ENCODE results near the gene CALM1.

The CALM1 gene

GRCh38 chr14:90440021-90440451 is 43.2 kb downstream of the CALM1 start:
- no peaks in the 10 kb centered on the region for H3K36me3 ChIP-seq (ENCODE audit: control insufficient read depth, insufficient read depth, low read length)

GRCh38 chr14:90440592-90440991 is 43.8 kb downstream of the CALM1 start:
- Histone ChIP-seq H3K36me3 (ENCODE audit: control insufficient read depth, insufficient read depth, low read length) (no peaks in the 10 kb centered on the region), H3K9ac (ENCODE audit: low read length) (no peak overlapping the region), H3K4me1 (ENCODE audit: control insufficient read depth, insufficient read depth, low read length) (no peaks in the 10 kb centered on the region), H3K27me3 (ENCODE audit: control insufficient read depth, insufficient read depth, low read length) (no peaks in the 10 kb centered on the region), H3K4me3 (ENCODE audit: low read length) (no peak overlapping the region), H3K9me3 (ENCODE audit: control insufficient read depth, low read length) (no peaks in the 10 kb centered on the region)

More at GRCh38 chr14:90440021-90440451, 43.2 kb downstream of the CALM1 start:
- Histone ChIP-seq H3K4me3 (ENCODE audit: low read length) (no peak overlapping the region), H3K9ac (ENCODE audit: low read length) (no peak overlapping the region), H3K9me3 (ENCODE audit: control insufficient read depth, low read length) (no peaks in the 10 kb centered on the region), H3K27me3 (ENCODE audit: control insufficient read depth, insufficient read depth, low read length) (no peaks in the 10 kb centered on the region), H3K4me1 (ENCODE audit: control insufficient read depth, insufficient read depth, low read length) (no peaks in the 10 kb centered on the region)

- no peak overlapping the region for H3K4me3 ChIP-seq (ENCODE audit: low read length)
- H3K9ac ChIP-seq (ENCODE audit: low read length): no peak overlapping the region
- no peaks in the 10 kb centered on the region for H3K27me3 ChIP-seq (ENCODE audit: control insufficient read depth, insufficient read depth, low read length)
- no peaks in the 10 kb centered on the region for H3K36me3 ChIP-seq (ENCODE audit: control insufficient read depth, insufficient read depth, low read length)
- no peaks in the 10 kb centered on the region for H3K9me3 ChIP-seq (ENCODE audit: control insufficient read depth, low read length)
- no peaks in the 10 kb centered on the region for H3K4me1 ChIP-seq (ENCODE audit: control insufficient read depth, insufficient read depth, low read length)
Observed at GRCh38 chr14:90442388-90442787, 45.6 kb downstream of the CALM1 start.

GRCh38 chr14:90443161-90444076 is 46.6 kb downstream of the CALM1 start:
- H3K4me1 ChIP-seq (ENCODE audit: control insufficient read depth, insufficient read depth, low read length): no peaks in the 10 kb centered on the region
- no peak overlapping the region for H3K4me3 ChIP-seq (ENCODE audit: low read length)
- H3K36me3 ChIP-seq (ENCODE audit: control insufficient read depth, insufficient read depth, low read length): no peaks in the 10 kb centered on the region
- no peaks in the 10 kb centered on the region for H3K9me3 ChIP-seq (ENCODE audit: control insufficient read depth, low read length)
- no peaks in the 10 kb centered on the region for H3K27me3 ChIP-seq (ENCODE audit: control insufficient read depth, insufficient read depth, low read length)
- H3K9ac ChIP-seq (ENCODE audit: low read length): no peak overlapping the region

GRCh38 chr14:90444077-90444696 is 47.4 kb downstream of the CALM1 start:
- no peaks in the 10 kb centered on the region for H3K27me3 ChIP-seq (ENCODE audit: control insufficient read depth, insufficient read depth, low read length)
- H3K36me3 ChIP-seq (ENCODE audit: control insufficient read depth, insufficient read depth, low read length): no peaks in the 10 kb centered on the region
- H3K4me3 ChIP-seq (ENCODE audit: low read length): no peak overlapping the region
- no peak overlapping the region for H3K9ac ChIP-seq (ENCODE audit: low read length)
- H3K4me1 ChIP-seq (ENCODE audit: control insufficient read depth, insufficient read depth, low read length): no peaks in the 10 kb centered on the region
- no peaks in the 10 kb centered on the region for H3K9me3 ChIP-seq (ENCODE audit: control insufficient read depth, low read length)

- Histone ChIP-seq H3K27me3 (ENCODE audit: control insufficient read depth, insufficient read depth, low read length) (no peaks in the 10 kb centered on the region), H3K4me1 (ENCODE audit: control insufficient read depth, insufficient read depth, low read length) (no peaks in the 10 kb centered on the region), H3K9ac (ENCODE audit: low read length) (no peak overlapping the region), H3K4me3 (ENCODE audit: low read length) (no peak overlapping the region), H3K9me3 (ENCODE audit: control insufficient read depth, low read length) (no peaks in the 10 kb centered on the region), H3K36me3 (ENCODE audit: control insufficient read depth, insufficient read depth, low read length) (no peaks in the 10 kb centered on the region)
Observed at GRCh38 chr14:90445011-90445410, 48.2 kb downstream of the CALM1 start.

GRCh38 chr14:90446405-90446804 is 49.6 kb downstream of the CALM1 start:
- H3K36me3 ChIP-seq (ENCODE audit: control insufficient read depth, insufficient read depth, low read length): no peaks in the 10 kb centered on the region
- no peak overlapping the region for H3K4me3 ChIP-seq (ENCODE audit: low read length)
- H3K4me1 ChIP-seq (ENCODE audit: control insufficient read depth, insufficient read depth, low read length): no peaks in the 10 kb centered on the region
- no peaks in the 10 kb centered on the region for H3K9me3 ChIP-seq (ENCODE audit: control insufficient read depth, low read length)
- no peak overlapping the region for H3K9ac ChIP-seq (ENCODE audit: low read length)
- no peaks in the 10 kb centered on the region for H3K27me3 ChIP-seq (ENCODE audit: control insufficient read depth, insufficient read depth, low read length)

- no peaks in the 10 kb centered on the region for H3K36me3 ChIP-seq (ENCODE audit: control insufficient read depth, insufficient read depth, low read length)
- H3K9me3 ChIP-seq (ENCODE audit: control insufficient read depth, low read length): no peaks in the 10 kb centered on the region
- no peak overlapping the region for H3K9ac ChIP-seq (ENCODE audit: low read length)
- H3K4me3 ChIP-seq (ENCODE audit: low read length): no peak overlapping the region
- no peaks in the 10 kb centered on the region for H3K4me1 ChIP-seq (ENCODE audit: control insufficient read depth, insufficient read depth, low read length)
- no peaks in the 10 kb centered on the region for H3K27me3 ChIP-seq (ENCODE audit: control insufficient read depth, insufficient read depth, low read length)
Observed at GRCh38 chr14:90447720-90448497, 51.1 kb downstream of the CALM1 start.

GRCh38 chr14:90449411-90449810 is 52.6 kb downstream of the CALM1 start:
- Histone ChIP-seq H3K36me3 (ENCODE audit: control insufficient read depth, insufficient read depth, low read length) (no peaks in the 10 kb centered on the region), H3K9ac (ENCODE audit: low read length) (no peak overlapping the region), H3K27me3 (ENCODE audit: control insufficient read depth, insufficient read depth, low read length) (no peaks in the 10 kb centered on the region), H3K4me1 (ENCODE audit: control insufficient read depth, insufficient read depth, low read length) (peaks cover 9% of the 10 kb centered on the region), H3K9me3 (ENCODE audit: control insufficient read depth, low read length) (no peaks in the 10 kb centered on the region), H3K4me3 (ENCODE audit: low read length) (no peak overlapping the region)

GRCh38 chr14:90450151-90450550 is 53.3 kb downstream of the CALM1 start:
- Histone ChIP-seq H3K4me3 (ENCODE audit: low read length) (no peak overlapping the region), H3K9ac (ENCODE audit: low read length) (no peak overlapping the region), H3K27me3 (ENCODE audit: control insufficient read depth, insufficient read depth, low read length) (no peaks in the 10 kb centered on the region), H3K9me3 (ENCODE audit: control insufficient read depth, low read length) (no peaks in the 10 kb centered on the region), H3K4me1 (ENCODE audit: control insufficient read depth, insufficient read depth, low read length) (peaks cover 13% of the 10 kb centered on the region), H3K36me3 (ENCODE audit: control insufficient read depth, insufficient read depth, low read length) (no peaks in the 10 kb centered on the region)

GRCh38 chr14:90450667-90451066 is 53.8 kb downstream of the CALM1 start:
- H3K36me3 ChIP-seq (ENCODE audit: control insufficient read depth, insufficient read depth, low read length): no peaks in the 10 kb centered on the region
- H3K27me3 ChIP-seq (ENCODE audit: control insufficient read depth, insufficient read depth, low read length): no peaks in the 10 kb centered on the region
- peaks cover 13% of the 10 kb centered on the region for H3K4me1 ChIP-seq (ENCODE audit: control insufficient read depth, insufficient read depth, low read length)
- no peak overlapping the region for H3K9ac ChIP-seq (ENCODE audit: low read length)
- H3K9me3 ChIP-seq (ENCODE audit: control insufficient read depth, low read length): no peaks in the 10 kb centered on the region
- H3K4me3 ChIP-seq (ENCODE audit: low read length): no peak overlapping the region

- H3K4me1 ChIP-seq (ENCODE audit: control insufficient read depth, insufficient read depth, low read length): peaks cover 13% of the 10 kb centered on the region
Observed at GRCh38 chr14:90451443-90451842, 54.6 kb downstream of the CALM1 start.

More at GRCh38 chr14:90451443-90451842, 54.6 kb downstream of the CALM1 start:
- H3K9ac ChIP-seq (ENCODE audit: low read length): no peak overlapping the region
- no peaks in the 10 kb centered on the region for H3K27me3 ChIP-seq (ENCODE audit: control insufficient read depth, insufficient read depth, low read length)
- no peaks in the 10 kb centered on the region for H3K9me3 ChIP-seq (ENCODE audit: control insufficient read depth, low read length)
- no peaks in the 10 kb centered on the region for H3K36me3 ChIP-seq (ENCODE audit: control insufficient read depth, insufficient read depth, low read length)
- H3K4me3 ChIP-seq (ENCODE audit: low read length): no peak overlapping the region
